ENCODE results near the gene RALA.
"Not testable (repeated sequence)": the region's sequence is repeated elsewhere in the genome, so short reads cannot be mapped to it uniquely, and the experiment has no call there.

Gene RALA

DNA sequence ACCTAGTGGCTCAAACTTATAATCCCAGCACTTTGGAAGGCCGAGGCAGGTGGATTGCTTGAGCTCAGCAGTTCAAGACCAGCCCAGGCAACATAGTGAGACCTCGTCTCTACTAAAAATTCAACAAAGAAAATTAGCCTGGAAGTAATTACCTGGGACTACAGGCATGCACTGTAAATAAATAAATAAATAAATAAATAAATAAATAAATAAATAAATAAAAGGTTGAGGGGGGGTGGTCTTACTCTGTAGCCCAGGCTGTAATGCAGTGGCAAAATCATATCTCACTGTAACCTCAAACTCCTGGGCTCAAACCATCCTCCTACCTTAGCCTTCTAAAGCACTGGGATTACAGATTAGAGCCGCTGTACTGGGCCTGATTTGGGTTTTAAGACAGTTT is 50.5 kb downstream of the RALA start:
- H3K4me1 Mint-ChIP-seq (ENCODE audit: low read depth): peaks cover 7% of the 10 kb centered on the region
- no peaks in the 10 kb centered on the region for H3K27me3 Mint-ChIP-seq (ENCODE audit: low read depth)
- no peak overlapping the region for H3K4me3 Mint-ChIP-seq
- H3K9me3 Mint-ChIP-seq: peaks cover 9% of the 10 kb centered on the region
- no peak overlapping the region for H3K27ac Mint-ChIP-seq
- peaks cover 19% of the 10 kb centered on the region for H3K36me3 Mint-ChIP-seq (ENCODE audit: low read depth)

DNA sequence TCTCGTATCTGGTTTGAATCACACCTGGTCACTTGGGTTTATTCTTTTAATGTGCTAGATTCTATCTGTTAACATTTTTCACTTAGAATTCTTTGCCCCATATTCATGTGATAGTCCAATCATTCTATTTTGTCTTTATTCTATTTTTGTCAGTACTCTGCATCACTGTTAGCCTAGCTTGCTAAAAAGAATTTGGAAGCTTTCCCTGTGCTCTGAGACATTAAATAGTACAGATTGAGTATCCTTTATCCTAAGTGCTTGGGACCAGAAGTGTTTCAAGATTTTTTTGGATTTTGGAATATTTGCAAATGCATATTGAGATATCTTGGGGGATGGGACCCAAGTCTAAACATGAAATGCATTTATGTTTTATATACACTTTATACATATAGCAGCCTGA is 51.0 kb downstream of the RALA start:
- Mint-ChIP-seq H3K4me1 (ENCODE audit: low read depth) (peaks cover 7% of the 10 kb centered on the region), H3K36me3 (ENCODE audit: low read depth) (peaks cover 19% of the 10 kb centered on the region), H3K27me3 (ENCODE audit: low read depth) (no peaks in the 10 kb centered on the region), H3K9me3 (peaks cover 9% of the 10 kb centered on the region), H3K4me3 (no peak overlapping the region), H3K27ac (no peak overlapping the region)

DNA sequence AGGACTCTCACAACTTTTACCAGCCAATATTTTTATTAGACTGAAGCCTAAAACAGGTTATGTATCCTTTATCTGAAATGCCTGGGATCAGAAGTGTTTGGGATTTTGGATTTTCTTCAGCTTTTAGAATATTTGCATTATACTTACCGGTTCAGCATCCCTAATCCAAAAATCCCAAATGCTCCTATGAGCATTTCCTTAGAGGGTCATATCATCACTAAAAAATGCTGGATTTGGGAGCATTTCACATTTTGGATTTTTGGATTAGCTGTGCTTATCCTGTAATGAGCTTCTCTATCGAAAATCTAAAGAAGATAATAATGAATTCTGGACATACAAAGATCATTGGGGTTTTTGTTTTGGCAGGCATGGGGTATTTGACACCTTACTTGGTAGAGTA is 53.0 kb downstream of the RALA start:
- peaks cover 15% of the 10 kb centered on the region for H3K36me3 Mint-ChIP-seq (ENCODE audit: low read depth)
- peaks cover 9% of the 10 kb centered on the region for H3K9me3 Mint-ChIP-seq
- H3K4me1 Mint-ChIP-seq (ENCODE audit: low read depth): peaks cover 5% of the 10 kb centered on the region
- H3K27me3 Mint-ChIP-seq (ENCODE audit: low read depth): no peaks in the 10 kb centered on the region
- H3K4me3 Mint-ChIP-seq: no peak overlapping the region
- H3K27ac Mint-ChIP-seq: no peak overlapping the region

DNA sequence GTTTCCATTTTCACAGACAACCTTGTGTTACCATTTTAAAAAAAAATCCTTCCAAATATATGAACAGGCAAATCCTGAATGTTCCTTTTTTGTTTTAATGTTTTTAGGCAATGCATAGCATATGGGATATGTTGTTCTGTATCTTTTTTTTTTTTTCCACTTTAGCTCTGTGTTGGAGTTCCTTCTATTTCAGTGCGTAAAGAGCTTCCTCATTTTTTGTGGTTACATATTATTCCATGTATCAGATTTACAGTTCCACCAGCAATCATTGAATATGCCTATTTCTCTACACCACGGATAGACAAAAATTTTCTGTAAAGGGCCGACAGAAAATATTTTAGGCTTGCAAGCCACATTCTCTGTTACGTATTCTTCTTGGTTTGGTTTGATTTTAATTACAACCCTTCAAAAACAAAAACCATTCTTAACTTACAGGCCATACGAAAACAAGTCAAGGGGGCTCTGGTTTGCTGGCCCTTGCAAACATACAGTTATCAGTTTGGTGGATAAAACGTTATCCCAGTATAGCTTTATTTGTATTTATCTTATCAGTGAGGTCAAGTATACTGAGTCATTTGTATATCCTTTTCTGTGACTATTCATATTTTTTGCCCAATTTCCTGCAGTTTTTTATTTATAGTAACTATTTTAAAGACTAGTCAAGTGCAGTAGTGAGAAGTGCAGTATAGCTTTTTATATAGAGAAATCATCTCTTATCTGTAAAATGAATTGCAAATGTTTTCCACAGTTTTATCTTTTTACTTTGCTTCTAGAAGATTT is 55.7 kb downstream of the RALA start:
- Mint-ChIP-seq H3K9me3 (peaks cover 9% of the 10 kb centered on the region), H3K4me1 (ENCODE audit: low read depth) (peaks cover 13% of the 10 kb centered on the region), H3K4me3 (no peak overlapping the region), H3K27ac (no peak overlapping the region), H3K27me3 (ENCODE audit: low read depth) (no peaks in the 10 kb centered on the region), H3K36me3 (ENCODE audit: low read depth) (peaks cover 18% of the 10 kb centered on the region)

DNA sequence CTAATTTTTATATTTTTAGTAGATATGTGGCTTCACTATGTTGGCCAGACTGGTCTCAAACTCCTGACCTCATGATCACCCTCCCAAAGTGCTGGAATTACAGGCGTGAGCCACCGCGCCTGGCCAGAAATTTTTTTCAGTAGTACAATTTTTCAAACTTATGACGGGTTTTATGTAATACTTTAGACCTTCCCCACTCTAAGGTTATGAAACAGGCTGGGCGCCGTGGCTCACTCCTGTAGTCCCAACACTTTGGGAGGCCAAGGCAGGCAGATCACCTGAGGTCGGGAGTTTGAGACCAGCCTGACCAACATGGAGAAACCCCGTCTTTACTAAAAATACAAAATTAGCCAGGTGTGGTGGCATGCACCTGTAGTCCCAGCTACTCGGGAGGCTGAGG is 56.5 kb downstream of the RALA start:
- H3K27ac Mint-ChIP-seq; H3K9me3 Mint-ChIP-seq; H3K27me3 Mint-ChIP-seq (ENCODE audit: low read depth); H3K4me3 Mint-ChIP-seq: not testable (repeated sequence)
- Mint-ChIP-seq H3K4me1 (ENCODE audit: low read depth) (peaks cover 11% of the 10 kb centered on the region), H3K36me3 (ENCODE audit: low read depth) (peaks cover 18% of the 10 kb centered on the region)

DNA sequence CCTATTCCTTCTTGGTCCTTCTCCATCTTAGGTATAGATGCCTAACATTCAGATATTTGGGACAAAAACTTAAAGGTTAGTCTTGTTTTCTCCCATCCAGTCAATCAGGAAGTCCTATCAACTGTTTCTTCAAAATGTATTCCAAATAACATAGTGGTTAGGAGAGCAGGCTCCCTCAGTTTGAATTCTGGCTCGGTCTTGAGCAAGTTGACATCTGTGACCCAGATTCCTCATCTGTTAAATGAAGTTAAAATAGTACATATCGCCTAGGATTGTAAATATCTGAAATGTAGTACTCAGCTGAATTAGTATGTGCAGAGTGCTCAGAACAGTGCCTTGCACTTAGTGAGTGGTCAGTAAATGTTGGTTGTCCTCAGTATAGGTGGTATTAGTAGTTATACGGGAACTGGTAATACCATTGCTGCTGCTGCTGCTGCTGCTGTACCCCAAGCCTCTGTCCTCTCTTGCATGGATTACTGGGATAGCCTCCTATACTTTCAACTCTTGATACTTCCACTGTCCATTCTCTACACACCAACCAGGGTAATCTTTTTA is 58.6 kb downstream of the RALA start:
- H3K4me3 Mint-ChIP-seq: no peak overlapping the region
- H3K27me3 Mint-ChIP-seq (ENCODE audit: low read depth): no peaks in the 10 kb centered on the region
- no peak overlapping the region for H3K27ac Mint-ChIP-seq
- peaks cover 3% of the 10 kb centered on the region for H3K36me3 Mint-ChIP-seq (ENCODE audit: low read depth)
- peaks cover 14% of the 10 kb centered on the region for H3K4me1 Mint-ChIP-seq (ENCODE audit: low read depth)
- H3K9me3 Mint-ChIP-seq: peaks cover 3% of the 10 kb centered on the region

DNA sequence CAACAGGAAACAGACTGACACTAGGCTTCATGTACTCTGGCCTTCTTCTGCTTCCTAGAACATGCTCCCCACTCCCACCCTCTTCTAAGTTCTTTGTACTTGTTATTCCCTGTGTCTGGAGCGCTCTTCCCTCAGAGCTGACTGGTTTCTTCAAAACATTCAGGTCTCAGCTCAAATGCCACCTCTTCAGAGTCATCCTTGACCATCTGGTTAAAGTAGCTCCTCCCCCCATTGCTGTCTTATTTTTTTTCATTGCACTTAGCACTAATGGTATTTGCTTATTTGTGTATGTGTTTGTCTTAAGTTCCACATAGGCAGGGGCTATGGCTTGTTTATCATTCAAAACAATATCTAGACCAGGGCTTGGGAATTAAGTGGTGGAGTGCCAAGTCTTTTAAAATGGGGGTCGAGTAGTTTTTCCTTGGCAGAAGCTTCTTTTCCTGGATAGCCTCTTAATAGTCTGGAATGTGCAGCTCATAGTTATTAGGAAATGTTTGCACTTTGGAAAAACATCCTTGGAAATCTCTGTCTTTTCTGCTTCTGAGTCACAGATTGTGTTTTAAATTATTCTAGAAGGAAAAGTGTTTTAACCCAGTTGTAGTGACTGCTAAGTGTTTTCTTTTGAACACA is 60.0 kb downstream of the RALA start:
- Mint-ChIP-seq H3K36me3 (ENCODE audit: low read depth) (peaks cover 9% of the 10 kb centered on the region), H3K27ac (no peak overlapping the region), H3K9me3 (no peaks in the 10 kb centered on the region), H3K4me1 (ENCODE audit: low read depth) (peaks cover 14% of the 10 kb centered on the region), H3K4me3 (no peak overlapping the region), H3K27me3 (ENCODE audit: low read depth) (no peaks in the 10 kb centered on the region)

DNA sequence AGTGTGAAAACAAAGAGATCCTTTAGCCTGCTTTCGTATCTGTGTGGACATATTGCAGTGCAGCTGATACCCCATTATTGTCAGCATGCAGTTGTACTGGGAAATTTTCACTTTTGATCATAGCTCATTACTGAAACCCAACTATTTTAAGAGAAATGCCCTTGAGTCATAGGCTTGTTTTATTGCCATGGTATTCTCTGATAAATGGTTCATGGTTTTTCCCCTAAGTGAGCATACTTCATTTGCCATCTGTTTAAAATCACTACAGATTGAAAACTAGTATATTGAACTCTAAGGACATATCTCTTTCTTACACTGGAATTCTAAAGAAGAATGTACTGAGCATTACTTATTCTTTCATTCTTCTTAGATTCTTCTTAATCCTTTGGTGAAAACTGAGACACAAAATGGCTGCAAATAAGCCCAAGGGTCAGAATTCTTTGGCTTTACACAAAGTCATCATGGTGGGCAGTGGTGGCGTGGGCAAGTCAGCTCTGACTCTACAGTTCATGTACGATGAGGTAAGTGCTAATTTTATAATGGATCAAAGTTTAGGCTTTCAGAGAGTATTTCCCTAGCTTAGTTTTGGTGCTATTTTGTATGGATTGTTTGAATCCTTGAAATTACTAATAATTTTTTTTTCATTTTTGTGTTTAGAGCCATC is 63.0 kb downstream of the RALA start:
- Mint-ChIP-seq H3K27ac (no peak overlapping the region), H3K4me3 (no peak overlapping the region), H3K4me1 (ENCODE audit: low read depth) (peaks cover 12% of the 10 kb centered on the region), H3K36me3 (ENCODE audit: low read depth) (peaks cover 20% of the 10 kb centered on the region), H3K27me3 (ENCODE audit: low read depth) (no peaks in the 10 kb centered on the region), H3K9me3 (no peaks in the 10 kb centered on the region)

DNA sequence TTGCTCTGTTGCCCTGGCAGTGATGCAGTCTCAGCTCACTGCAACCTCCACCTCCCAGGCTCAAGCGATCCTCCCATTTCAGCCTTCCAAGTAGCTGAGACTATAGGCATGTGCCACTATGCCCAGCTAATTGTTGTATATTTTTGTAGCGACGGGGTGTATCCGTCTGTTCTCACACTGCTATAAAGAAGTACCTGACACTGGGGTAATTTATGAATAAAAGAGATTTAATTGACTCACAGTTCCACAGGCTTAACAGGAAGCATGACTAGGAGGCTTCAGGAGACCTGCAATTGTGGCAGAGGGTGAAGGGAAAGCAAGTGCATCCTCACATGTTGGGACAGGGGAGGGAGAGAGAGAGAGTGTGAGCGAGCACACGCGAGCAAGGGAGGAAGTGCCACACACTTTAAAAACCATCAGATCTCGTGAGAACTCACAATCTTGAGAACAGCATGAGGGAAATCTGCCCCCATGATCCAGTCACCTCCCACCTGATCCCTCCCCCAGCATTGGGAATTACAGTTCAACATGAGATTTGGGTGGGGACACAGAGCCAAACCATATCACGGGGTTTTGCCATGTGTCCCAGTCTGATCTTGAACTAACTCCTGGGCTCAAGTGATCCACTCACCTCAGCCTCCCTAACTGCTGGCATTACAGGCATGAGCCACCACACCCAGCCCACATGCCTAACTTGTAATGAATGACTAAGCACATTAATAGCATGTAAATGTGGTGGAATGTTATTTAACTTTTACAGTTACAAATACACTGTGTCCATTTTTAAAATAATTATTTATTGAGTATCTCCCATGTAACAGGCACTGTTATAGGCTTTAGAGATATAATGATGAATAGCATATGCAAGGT is 65.5 kb downstream of the RALA start:
- Mint-ChIP-seq H3K27me3 (ENCODE audit: low read depth) (no peaks in the 10 kb centered on the region), H3K9me3 (peaks cover 3% of the 10 kb centered on the region), H3K36me3 (ENCODE audit: low read depth) (peaks cover 33% of the 10 kb centered on the region), H3K27ac (no peak overlapping the region), H3K4me1 (ENCODE audit: low read depth) (peaks cover 5% of the 10 kb centered on the region), H3K4me3 (no peak overlapping the region)

DNA sequence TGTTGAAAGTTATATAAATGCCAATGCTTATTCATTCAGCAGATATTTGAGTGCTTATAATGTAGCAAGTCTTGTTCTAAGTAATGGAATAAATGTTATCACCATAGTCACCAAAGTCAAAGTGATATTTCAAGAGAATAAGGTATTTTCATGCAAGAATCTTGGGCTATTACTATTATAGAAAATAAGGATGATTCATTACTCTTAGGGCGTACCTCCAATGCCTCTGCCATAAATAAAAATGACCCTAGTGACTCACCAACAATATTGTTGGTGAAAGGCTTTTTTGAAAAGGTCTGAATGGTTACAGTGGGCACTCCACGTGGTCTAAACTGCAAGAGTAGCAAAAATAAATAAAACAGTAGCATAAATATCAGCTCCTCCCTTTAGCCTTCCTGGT is 68.4 kb downstream of the RALA start:
- Mint-ChIP-seq H3K4me3 (no peak overlapping the region), H3K36me3 (ENCODE audit: low read depth) (peaks cover 42% of the 10 kb centered on the region), H3K27me3 (ENCODE audit: low read depth) (no peaks in the 10 kb centered on the region), H3K27ac (no peak overlapping the region), H3K4me1 (ENCODE audit: low read depth) (no peaks in the 10 kb centered on the region), H3K9me3 (peaks cover 3% of the 10 kb centered on the region)

DNA sequence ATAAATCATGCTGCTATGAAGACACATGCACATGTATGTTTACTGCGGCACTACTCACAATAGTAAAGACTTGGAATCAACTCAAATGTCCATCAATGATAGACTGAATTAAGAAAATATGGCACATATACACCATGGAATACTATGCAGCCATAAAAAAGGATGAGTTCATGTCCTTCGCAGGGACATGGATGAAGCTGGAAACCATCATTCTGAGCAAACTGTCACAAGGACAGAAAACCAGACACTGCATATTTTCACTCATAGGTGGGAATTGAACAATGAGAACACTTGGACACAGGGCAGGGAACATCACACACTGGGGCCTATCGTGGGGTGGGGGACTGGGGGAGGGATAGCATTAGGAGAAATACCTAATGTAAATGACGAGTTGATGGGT is 69.7 kb downstream of the RALA start:
- H3K36me3 Mint-ChIP-seq (ENCODE audit: low read depth): peaks cover 46% of the 10 kb centered on the region
- H3K4me3 Mint-ChIP-seq; H3K9me3 Mint-ChIP-seq; H3K27me3 Mint-ChIP-seq (ENCODE audit: low read depth); H3K27ac Mint-ChIP-seq; H3K4me1 Mint-ChIP-seq (ENCODE audit: low read depth): not testable (repeated sequence)

DNA sequence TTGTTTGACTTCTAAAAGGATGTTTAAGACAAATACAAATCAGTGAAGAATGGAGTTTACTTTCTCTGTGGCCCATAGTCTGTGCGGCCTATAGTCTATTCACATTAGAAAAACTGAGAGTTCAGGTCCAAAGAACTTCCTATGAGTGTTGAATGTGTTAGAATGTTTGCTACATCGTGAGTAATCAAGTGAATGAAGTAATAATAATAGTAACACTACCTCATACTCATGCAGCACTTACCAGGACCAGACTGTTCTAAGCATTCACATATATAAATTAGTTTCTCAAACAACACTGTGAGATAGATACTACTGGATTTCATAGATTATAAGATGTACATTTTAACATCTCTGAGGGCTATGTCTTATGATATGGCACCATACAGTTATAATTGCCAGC is 70.4 kb downstream of the RALA start:
- Mint-ChIP-seq H3K27me3 (ENCODE audit: low read depth) (no peaks in the 10 kb centered on the region), H3K27ac (no peak overlapping the region), H3K9me3 (peaks cover 3% of the 10 kb centered on the region), H3K4me3 (no peak overlapping the region), H3K4me1 (ENCODE audit: low read depth) (no peaks in the 10 kb centered on the region), H3K36me3 (ENCODE audit: low read depth) (peaks cover 45% of the 10 kb centered on the region)

DNA sequence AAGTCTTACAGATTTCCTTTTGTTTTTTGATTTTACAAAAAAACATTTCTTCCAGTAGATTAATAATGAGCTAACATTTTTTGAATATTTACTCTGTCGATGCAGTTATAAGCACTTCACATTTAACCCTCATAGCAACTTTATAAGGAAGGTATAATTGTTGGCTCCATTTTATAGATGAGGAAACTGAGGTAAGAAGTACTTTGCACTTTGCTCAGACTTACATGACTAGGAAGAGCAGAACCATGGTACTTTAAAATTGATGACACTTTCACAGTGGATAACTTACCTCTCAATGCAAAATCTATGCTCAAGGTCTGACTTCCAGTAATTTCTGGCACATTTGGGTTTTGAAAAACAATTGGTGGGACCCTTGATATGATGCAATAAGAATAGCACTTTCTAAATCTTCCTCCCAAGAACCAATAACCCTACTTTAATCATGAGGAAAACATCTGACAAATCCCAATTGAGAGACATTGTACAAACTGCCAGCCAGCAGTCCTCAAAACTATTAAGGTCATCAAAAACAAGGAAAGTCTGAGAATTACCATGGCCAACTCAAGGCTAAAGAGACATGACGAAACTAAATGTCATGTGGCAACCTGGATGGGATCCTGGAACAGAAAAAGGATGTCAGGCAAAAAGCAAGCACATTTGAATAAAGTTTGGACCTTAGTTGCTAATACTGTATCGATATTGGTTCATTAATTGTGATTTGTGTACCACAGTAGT is 72.6 kb downstream of the RALA start:
- Mint-ChIP-seq H3K4me3 (no peak overlapping the region), H3K4me1 (ENCODE audit: low read depth) (no peaks in the 10 kb centered on the region), H3K27ac (no peak overlapping the region), H3K36me3 (ENCODE audit: low read depth) (peaks cover 48% of the 10 kb centered on the region), H3K27me3 (ENCODE audit: low read depth) (no peaks in the 10 kb centered on the region), H3K9me3 (peaks cover 3% of the 10 kb centered on the region)

DNA sequence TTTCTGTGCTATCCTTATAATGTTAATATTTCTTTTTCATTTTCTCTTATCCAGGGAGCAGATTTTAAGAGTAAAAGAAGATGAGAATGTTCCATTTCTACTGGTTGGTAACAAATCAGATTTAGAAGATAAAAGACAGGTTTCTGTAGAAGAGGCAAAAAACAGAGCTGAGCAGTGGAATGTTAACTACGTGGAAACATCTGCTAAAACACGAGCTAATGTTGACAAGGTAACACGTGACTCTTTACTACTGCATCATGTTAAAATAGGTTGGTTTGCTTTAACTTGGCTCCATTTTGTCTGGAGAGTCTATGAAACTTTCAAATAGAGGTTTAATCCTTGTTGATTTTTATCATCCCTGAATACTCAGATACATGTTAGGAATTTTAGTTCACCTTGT is 73.3 kb downstream of the RALA start:
- Mint-ChIP-seq H3K27ac (no peak overlapping the region), H3K36me3 (ENCODE audit: low read depth) (peaks cover 44% of the 10 kb centered on the region), H3K4me1 (ENCODE audit: low read depth) (no peaks in the 10 kb centered on the region), H3K9me3 (peaks cover 3% of the 10 kb centered on the region), H3K27me3 (ENCODE audit: low read depth) (no peaks in the 10 kb centered on the region), H3K4me3 (no peak overlapping the region)

Measured in T-helper 1 cell treated with Interleukin-12 subunit alpha and Interleukin-12 subunit beta and Interleukin-4 antibody, amounts not matched to agents 30 μg/mL and 1 μg/mL, for 36 hours (primary cell).